B cell (primary cell): ENCODE data around the gene RAD51B.

Experiments
- EZH2 ChIP-seq: IDR thresholded peaks from 2 replicates; pipeline ENCODE4 v1.6.1; 2012; ENCODE audit warnings: borderline replicate concordance, low read depth, mild to moderate bottlenecking, moderate library complexity, low read length; ENCODE audit not compliant: insufficient read depth, poor library complexity, severe bottlenecking
- TF ChIP-seq, protein P1 (sequence below): fragments of 200-600 bp; IDR thresholded peaks from one replicate; pipeline ENCODE4 v1.8.0; 2022; ENCODE audit warnings: antibody characterized with exemption, mild to moderate bottlenecking

DNA sequence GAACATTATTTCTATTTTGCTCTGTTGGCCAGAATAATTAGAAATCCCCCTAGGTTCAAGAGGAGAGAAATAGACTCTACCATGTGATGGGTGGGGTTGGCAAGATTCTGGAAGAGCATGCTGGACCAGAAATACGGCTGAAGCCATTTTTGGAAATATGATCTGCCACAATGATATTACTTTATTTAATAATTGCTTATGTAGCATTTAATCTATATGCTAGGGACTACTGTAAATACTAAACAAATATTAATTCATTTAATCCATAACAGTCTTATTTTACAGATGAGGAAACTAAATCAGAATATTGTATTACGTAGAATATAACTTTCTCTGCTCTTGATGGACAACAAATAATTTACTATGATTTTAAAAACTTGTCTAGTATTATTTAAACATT is 193.7 kb downstream of the RAD51B start:
- TF ChIP-seq, protein P1, sequence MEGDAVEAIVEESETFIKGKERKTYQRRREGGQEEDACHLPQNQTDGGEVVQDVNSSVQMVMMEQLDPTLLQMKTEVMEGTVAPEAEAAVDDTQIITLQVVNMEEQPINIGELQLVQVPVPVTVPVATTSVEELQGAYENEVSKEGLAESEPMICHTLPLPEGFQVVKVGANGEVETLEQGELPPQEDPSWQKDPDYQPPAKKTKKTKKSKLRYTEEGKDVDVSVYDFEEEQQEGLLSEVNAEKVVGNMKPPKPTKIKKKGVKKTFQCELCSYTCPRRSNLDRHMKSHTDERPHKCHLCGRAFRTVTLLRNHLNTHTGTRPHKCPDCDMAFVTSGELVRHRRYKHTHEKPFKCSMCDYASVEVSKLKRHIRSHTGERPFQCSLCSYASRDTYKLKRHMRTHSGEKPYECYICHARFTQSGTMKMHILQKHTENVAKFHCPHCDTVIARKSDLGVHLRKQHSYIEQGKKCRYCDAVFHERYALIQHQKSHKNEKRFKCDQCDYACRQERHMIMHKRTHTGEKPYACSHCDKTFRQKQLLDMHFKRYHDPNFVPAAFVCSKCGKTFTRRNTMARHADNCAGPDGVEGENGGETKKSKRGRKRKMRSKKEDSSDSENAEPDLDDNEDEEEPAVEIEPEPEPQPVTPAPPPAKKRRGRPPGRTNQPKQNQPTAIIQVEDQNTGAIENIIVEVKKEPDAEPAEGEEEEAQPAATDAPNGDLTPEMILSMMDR: no peak
- no peak for TF ChIP-seq EZH2
